Activated CD4-positive, CD25-positive, alpha-beta regulatory T cell treated with anti-CD3 and anti-CD28 coated beads, Interleukin-2, amount 50 U/mL, for 72 hours (primary cell): ENCODE results near the gene SRGN.

Experiments
- DNase-seq: peaks from one replicate; pipeline ENCODE4 v3.0.0; 2021

The SRGN gene

GRCh38 chr10:69142983-69143382 lies 55.1 kb downstream of the SRGN start:
- no peak for DNase-seq

- no peak for DNase-seq
Observed at GRCh38 chr10:69145329-69145728, 57.4 kb downstream of the SRGN start.

GRCh38 chr10:69145864-69146263 lies 58.0 kb downstream of the SRGN start:
- DNase-seq = no peak

- no peak for DNase-seq
Observed at GRCh38 chr10:69146759-69147158, 58.9 kb downstream of the SRGN start.

- DNase-seq = no peak
Observed at GRCh38 chr10:69151984-69152383, 64.1 kb downstream of the SRGN start.

GRCh38 chr10:69153227-69153626 lies 65.3 kb downstream of the SRGN start:
- DNase-seq = no peak
